Spleen (tissue), 7 donors: ENCODE measurements around the gene GADD45GIP1.

Experiments used
- CTCF ChIP-seq, 11 experiments: fragments of 200-600 bp in 7 of 11; fragments of 450-650 bp in 4 of 11; sonication (generic) in 4 of 11; IDR thresholded peaks in 8 of 11; conservative IDR thresholded peaks in 3 of 11; 1 replicate in 7 of 11; 2 replicates in 4 of 11; pipeline versions ENCODE4 v1.4.0 to v1.8.0; 2016 to 2021; ENCODE audit warnings: antibody characterized with exemption in 11 of 11, inconsistent platforms in 4 of 11, mild to moderate bottlenecking in 1 of 11
- POLR2A ChIP-seq, 3 donors: fragments of 450-650 bp; IDR thresholded peaks; one replicate each; pipeline ENCODE4 v1.5.1; 2017; ENCODE audit warnings: antibody characterized with exemption in 3 of 3, mild to moderate bottlenecking in 1 of 3
- POLR2AphosphoS5 ChIP-seq, 3 donors: sonication (generic); formaldehyde crosslinking; IDR thresholded peaks; one replicate each; pipeline ENCODE4 v1.5.1; 2017; ENCODE audit warnings: antibody characterized with exemption in 3 of 3
- donor health status: DM: no; HTN: no; CAD: no; lungs with moderate emphysema.
- donor health status: DM: no; HTN: no; CAD: no.
- donor health status: DM: no; HTN: no; CAD: no.

GRCh38 chr19:12986726-12987125, 29.7 kb upstream of the GADD45GIP1 start:
- TF ChIP-seq POLR2AphosphoS5 (IDR thresholded peaks at IDR 0.05) (no peak), POLR2A (IDR thresholded peaks at IDR 0.05) (no peak), CTCF (IDR thresholded peaks at IDR 0.05 in 8 of 11, conservative IDR thresholded peaks at IDR 0.05 in 3 of 11) (no peak)
